Nephron (organoid): ENCODE results near the gene DBNDD2.

Experiments
- H3K27ac Mint-ChIP-seq, 3 experiments: 2 replicates each; pipeline ENCODE4 v1.8.0; 2020; ENCODE audit warnings: mixed read lengths in 3 of 3, mild to moderate bottlenecking in 2 of 3, moderate library complexity in 1 of 3
- H3K27me3 Mint-ChIP-seq: 2 replicates; pipeline ENCODE4 v1.8.0; 2021; ENCODE audit warnings: low read depth, mild to moderate bottlenecking, moderate library complexity, mixed read lengths
- H3K36me3 Mint-ChIP-seq: 2 replicates; pipeline ENCODE4 v1.8.0; 2020; ENCODE audit warnings: low read depth, mixed read lengths
- H3K4me1 Mint-ChIP-seq: 2 replicates; pipeline ENCODE4 v1.8.0; 2020; ENCODE audit warnings: mixed read lengths
- H3K4me3 Mint-ChIP-seq, 3 experiments: 2 replicates each; pipeline ENCODE4 v1.8.0; 2020; ENCODE audit warnings: mild to moderate bottlenecking in 3 of 3, mixed read lengths in 3 of 3, moderate library complexity in 2 of 3
- H3K9me3 Mint-ChIP-seq: 2 replicates; pipeline ENCODE4 v1.8.0; 2020; ENCODE audit warnings: mixed read lengths
- CTCF ChIP-seq, 3 experiments: fragments of 200-600 bp; sonication (generic); IDR thresholded peaks; one replicate each; pipeline ENCODE4 v1.5.0; 2021; ENCODE audit warnings: antibody characterized with exemption in 3 of 3; ENCODE audit not compliant: unreplicated experiment in 3 of 3

DBNDD2 gene

GRCh38 chr20:45432294-45432693 lies 24.2 kb downstream of the DBNDD2 start:
- H3K36me3 Mint-ChIP-seq: no peaks in the 10 kb centered on the region
- H3K4me1 Mint-ChIP-seq: no peaks in the 10 kb centered on the region
- TF ChIP-seq CTCF (IDR thresholded peaks at IDR 0.05; ENCODE audit: unreplicated experiment in 3 of 3): no peak
- no peak overlapping the region for H3K4me3 Mint-ChIP-seq
- H3K9me3 Mint-ChIP-seq: no peaks in the 10 kb centered on the region
- no peak overlapping the region for H3K27ac Mint-ChIP-seq
- H3K27me3 Mint-ChIP-seq: peaks cover 12% of the 10 kb centered on the region

GRCh38 chr20:45433316-45433715 lies 25.2 kb downstream of the DBNDD2 start:
- Mint-ChIP-seq H3K36me3 (no peaks in the 10 kb centered on the region), H3K9me3 (no peaks in the 10 kb centered on the region), H3K4me1 (no peaks in the 10 kb centered on the region), H3K27me3 (peaks cover 12% of the 10 kb centered on the region), H3K27ac (no peak overlapping the region), H3K4me3 (no peak overlapping the region)
- TF ChIP-seq CTCF (IDR thresholded peaks at IDR 0.05; ENCODE audit: unreplicated experiment in 3 of 3): no peak

- no peak overlapping the region for H3K4me3 Mint-ChIP-seq
- no peak for TF ChIP-seq CTCF (IDR thresholded peaks at IDR 0.05; ENCODE audit: unreplicated experiment in 3 of 3)
- H3K36me3 Mint-ChIP-seq: no peaks in the 10 kb centered on the region
- H3K4me1 Mint-ChIP-seq: no peaks in the 10 kb centered on the region
- peaks cover 12% of the 10 kb centered on the region for H3K27me3 Mint-ChIP-seq
- no peak overlapping the region for H3K27ac Mint-ChIP-seq
- H3K9me3 Mint-ChIP-seq: no peaks in the 10 kb centered on the region
These were observed 25.9 kb downstream of the DBNDD2 start for GRCh38 chr20:45433976-45434375.

GRCh38 chr20:45436732-45437485 lies 28.8 kb downstream of the DBNDD2 start:
- Mint-ChIP-seq H3K4me3 (peak overlapping the region; percentile 83 to 86 (median 84)), H3K27me3 (peaks cover 12% of the 10 kb centered on the region), H3K36me3 (no peaks in the 10 kb centered on the region), H3K9me3 (no peaks in the 10 kb centered on the region), H3K4me1 (no peaks in the 10 kb centered on the region), H3K27ac (no peak overlapping the region)
- TF ChIP-seq CTCF (IDR thresholded peaks at IDR 0.05; ENCODE audit: unreplicated experiment in 3 of 3): peak; percentile 87 to 94 (median 91)

GRCh38 chr20:45440424-45440823 lies 32.3 kb downstream of the DBNDD2 start:
- peak overlapping the region in 1 of 3 experiments; percentile 31 for H3K4me3 Mint-ChIP-seq
- no peaks in the 10 kb centered on the region for H3K36me3 Mint-ChIP-seq
- no peak for TF ChIP-seq CTCF (IDR thresholded peaks at IDR 0.05; ENCODE audit: unreplicated experiment in 3 of 3)
- H3K9me3 Mint-ChIP-seq: no peaks in the 10 kb centered on the region
- H3K4me1 Mint-ChIP-seq: no peaks in the 10 kb centered on the region
- peaks cover 20% of the 10 kb centered on the region for H3K27me3 Mint-ChIP-seq
- H3K27ac Mint-ChIP-seq: peak overlapping the region in 1 of 3 experiments; percentile 78
